Dedifferentiated amniotic fluid mesenchymal stem cell (primary cell): Measurements from ENCODE around the gene ZNF524.

Source experiments
- DNase-seq: peaks from one replicate; pipeline ENCODE4 v3.0.0-alpha.2; 2016; ENCODE audit errors: extremely low spot score

Gene ZNF524

GRCh38 chr19:55642153-55643002 is 42.3 kb downstream of the ZNF524 start:
- no peak for DNase-seq

- DNase-seq: peak; percentile 66
These were observed 43.2 kb downstream of the ZNF524 start, which contains the start of gene ZNF581 for GRCh38 chr19:55643003-55643886. TSS of gene ZNF581 (plus strand) at chr19:55643649. CDS start at chr19:55644572, 923 bp downstream.

- DNase-seq: no peak
These were observed 43.7 kb downstream of the ZNF524 start for GRCh38 chr19:55643887-55644176.

- DNase-seq: no peak
These were observed 44.2 kb downstream of the ZNF524 start for GRCh38 chr19:55644191-55644833.

- DNase-seq: no peak
These were observed 44.9 kb downstream of the ZNF524 start for GRCh38 chr19:55644842-55645511.

- DNase-seq: no peak
These were observed 45.4 kb downstream of the ZNF524 start for GRCh38 chr19:55645512-55645881.

GRCh38 chr19:55646889-55647731 is 47.0 kb downstream of the ZNF524 start:
- no peak for DNase-seq

GRCh38 chr19:55647732-55648584 is 47.9 kb downstream of the ZNF524 start, which contains the start of gene CCDC106:
TSS of gene CCDC106 (plus strand) at chr19:55648212. CDS start at chr19:55649047, 835 bp downstream.
- peak; percentile 44 for DNase-seq

- DNase-seq: no peak
These were observed 48.6 kb downstream of the ZNF524 start for GRCh38 chr19:55648585-55649267.

GRCh38 chr19:55649268-55650125 is 49.4 kb downstream of the ZNF524 start:
- DNase-seq: no peak

GRCh38 chr19:55650126-55650557 is 50.1 kb downstream of the ZNF524 start:
- DNase-seq: no peak

GRCh38 chr19:55650602-55651230 is 50.6 kb downstream of the ZNF524 start:
- DNase-seq: no peak

- DNase-seq: no peak
These were observed 51.1 kb downstream of the ZNF524 start for GRCh38 chr19:55651236-55651635.

GRCh38 chr19:55652311-55653128 is 52.4 kb downstream of the ZNF524 start:
- no peak for DNase-seq
